HG03108 (cell line): Measurements from ENCODE around the gene DDX51.

Experiments
- ATAC-seq: cut with Tn5 transposase; IDR thresholded peaks from one replicate; pipeline ENCODE4 v1.9.1; 2021; ENCODE audit warnings: moderate library complexity; ENCODE audit not compliant: unreplicated experiment

Gene DDX51

GRCh38 chr12:132167611-132168310 is 23.6 kb upstream of the DDX51 start:
- no peak for ATAC-seq

GRCh38 chr12:132166801-132167591 is 22.9 kb upstream of the DDX51 start:
- ATAC-seq = no peak

- ATAC-seq = no peak
Observed at GRCh38 chr12:132166093-132166492, 22.0 kb upstream of the DDX51 start.

- ATAC-seq = no peak
Observed at GRCh38 chr12:132165584-132165983, 21.5 kb upstream of the DDX51 start.

GRCh38 chr12:132164426-132164825 is 20.3 kb upstream of the DDX51 start:
- no peak for ATAC-seq

- no peak for ATAC-seq
Observed at GRCh38 chr12:132163911-132164288, 19.8 kb upstream of the DDX51 start.

- ATAC-seq = no peak
Observed at GRCh38 chr12:132163041-132163910, 19.2 kb upstream of the DDX51 start.

- ATAC-seq = no peak
Observed at GRCh38 chr12:132162508-132163031, 18.5 kb upstream of the DDX51 start.

- no peak for ATAC-seq
Observed at GRCh38 chr12:132161796-132162507, 17.8 kb upstream of the DDX51 start.

GRCh38 chr12:132161036-132161781 is 17.1 kb upstream of the DDX51 start:
- ATAC-seq = no peak

GRCh38 chr12:132160601-132161035 is 16.5 kb upstream of the DDX51 start:
- ATAC-seq = no peak

GRCh38 chr12:132160016-132160415 is 15.9 kb upstream of the DDX51 start:
- no peak for ATAC-seq

- no peak for ATAC-seq
Observed at GRCh38 chr12:132159555-132160003, 15.5 kb upstream of the DDX51 start.

- ATAC-seq = no peak
Observed at GRCh38 chr12:132158677-132159554, 14.8 kb upstream of the DDX51 start.

- ATAC-seq = no peak
Observed at GRCh38 chr12:132157733-132158409, 13.8 kb upstream of the DDX51 start.

GRCh38 chr12:132156573-132157325 is 12.6 kb upstream of the DDX51 start:
- no peak for ATAC-seq

- no peak for ATAC-seq
Observed at GRCh38 chr12:132155771-132156572, 11.9 kb upstream of the DDX51 start.
